ENCODE results near the gene APOC4.

Gene APOC4, protein sequence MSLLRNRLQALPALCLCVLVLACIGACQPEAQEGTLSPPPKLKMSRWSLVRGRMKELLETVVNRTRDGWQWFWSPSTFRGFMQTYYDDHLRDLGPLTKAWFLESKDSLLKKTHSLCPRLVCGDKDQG
- 0 reads per million in 3 donors for total RNA-seq

DNA sequence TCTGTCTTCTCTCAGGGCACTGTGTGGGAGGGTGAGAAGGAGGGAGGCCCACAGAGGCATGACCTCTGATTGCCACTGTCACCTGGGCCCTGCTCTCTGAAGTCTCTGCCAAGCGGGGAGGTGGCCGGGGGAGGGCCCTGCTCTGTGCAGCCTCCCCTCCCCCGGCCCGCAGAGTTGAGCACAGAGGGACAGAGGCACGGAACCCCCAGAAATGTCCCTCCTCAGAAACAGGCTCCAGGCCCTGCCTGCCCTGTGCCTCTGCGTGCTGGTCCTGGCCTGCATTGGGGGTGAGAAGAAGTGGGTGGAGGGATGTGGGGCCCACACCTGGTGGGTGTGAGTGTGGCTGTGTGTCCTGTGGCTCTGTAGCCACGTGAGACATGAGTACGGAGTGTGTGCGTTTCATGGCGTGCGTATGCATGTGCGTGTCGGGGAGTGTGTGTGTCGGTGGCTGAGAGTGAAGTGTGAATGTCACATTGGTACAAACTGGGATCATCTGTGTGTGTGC lies at the start of gene APOC4:
Gene APOC4, plus strand, starts transcription at position 171 of the 505 bp plus-strand sequence. Its CDS starts 41 bp downstream, at position 212.
- no peaks in the 10 kb centered on the region for H3K9me3 ChIP-seq (ENCODE audit: control insufficient read depth, low read length)
- no peaks in the 10 kb centered on the region for H3K27me3 ChIP-seq (replicated peaks; ENCODE audit: control insufficient read depth, insufficient read depth, low read length, poor library complexity, severe bottlenecking)
- no peaks in the 10 kb centered on the region for H3K4me1 ChIP-seq (ENCODE audit: control insufficient read depth, insufficient read depth, low read length, poor library complexity, severe bottlenecking)
- no peak within 1 kb of the TSS for H3K4me3 ChIP-seq (ENCODE audit: insufficient read depth, low read depth, low read length, poor library complexity, severe bottlenecking)
- no peaks in the 10 kb centered on the region for H3K36me3 ChIP-seq (ENCODE audit: control insufficient read depth, insufficient read depth, low read length)
- H3K27ac ChIP-seq (ENCODE audit: insufficient read depth, low read length, poor library complexity, severe bottlenecking): no peak within 1 kb of the TSS
- DNase-seq: no peak

DNA sequence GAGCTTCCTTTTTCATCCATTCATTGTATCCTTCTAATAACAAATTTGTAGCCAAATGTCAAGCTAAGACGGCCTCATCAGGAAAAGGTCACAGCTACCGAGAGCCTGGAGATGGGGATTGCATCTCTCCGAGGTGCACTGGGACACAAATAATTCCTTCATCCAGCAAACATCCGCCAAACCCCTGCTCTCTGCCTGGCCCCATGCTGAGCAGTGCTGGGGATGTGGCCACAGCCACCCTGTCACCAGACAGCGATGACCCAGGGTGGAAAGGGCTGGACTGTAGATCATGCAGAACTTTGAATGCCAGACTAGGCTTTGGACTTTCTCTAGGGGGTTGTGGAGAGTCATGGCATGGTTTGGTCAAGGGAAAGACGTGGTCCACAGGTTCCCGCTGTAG lies 49.1 kb upstream of the APOC4 start:
- DNase-seq: no peak
- peaks cover 47% of the 10 kb centered on the region for H3K36me3 ChIP-seq (ENCODE audit: control insufficient read depth, insufficient read depth, low read length)
- peaks cover 15% of the 10 kb centered on the region for H3K4me1 ChIP-seq (ENCODE audit: control insufficient read depth, insufficient read depth, low read length, poor library complexity, severe bottlenecking)
- no peaks in the 10 kb centered on the region for H3K27me3 ChIP-seq (replicated peaks; ENCODE audit: control insufficient read depth, insufficient read depth, low read length, poor library complexity, severe bottlenecking)
- no peak overlapping the region for H3K4me3 ChIP-seq (ENCODE audit: insufficient read depth, low read depth, low read length, poor library complexity, severe bottlenecking)
- no peaks in the 10 kb centered on the region for H3K9me3 ChIP-seq (ENCODE audit: control insufficient read depth, low read length)
- H3K27ac ChIP-seq (ENCODE audit: insufficient read depth, low read length, poor library complexity, severe bottlenecking): no peak overlapping the region

DNA sequence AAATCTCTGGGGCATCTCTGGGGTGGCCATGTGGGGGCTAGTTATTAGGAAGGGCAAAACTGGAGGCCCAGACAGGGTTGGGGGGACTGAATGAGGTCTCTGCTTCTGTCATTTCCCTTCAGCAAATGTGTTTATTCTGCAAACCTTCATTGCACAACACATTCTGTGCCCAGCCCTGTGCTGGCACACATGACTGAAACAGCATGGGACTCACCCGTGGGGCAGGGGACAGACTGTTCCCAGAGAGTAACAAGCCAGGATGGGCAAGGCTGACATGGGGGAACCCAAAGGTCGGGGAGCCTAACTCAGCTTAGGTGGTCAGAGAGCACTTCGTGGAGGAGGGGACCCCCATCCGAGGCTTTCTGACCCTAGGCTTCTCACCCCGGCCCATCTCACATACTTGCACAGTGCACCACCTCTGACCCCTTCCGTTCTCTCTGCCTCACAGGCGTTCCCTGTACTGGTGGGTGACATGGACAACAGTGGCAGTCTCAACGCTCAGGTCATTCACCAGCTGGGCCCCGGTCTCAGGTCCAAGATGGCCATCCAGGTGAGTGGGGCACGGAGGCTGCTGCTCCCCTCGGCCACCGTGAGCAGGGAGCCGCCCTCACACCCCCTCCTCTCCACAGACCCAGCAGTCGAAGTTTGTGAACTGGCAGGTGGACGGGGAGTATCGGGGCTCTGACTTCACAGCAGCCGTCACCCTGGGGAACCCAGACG lies 48.5 kb upstream of the APOC4 start:
- H3K4me3 ChIP-seq (ENCODE audit: insufficient read depth, low read depth, low read length, poor library complexity, severe bottlenecking): no peak overlapping the region
- H3K27ac ChIP-seq (ENCODE audit: insufficient read depth, low read length, poor library complexity, severe bottlenecking): no peak overlapping the region
- peaks cover 15% of the 10 kb centered on the region for H3K4me1 ChIP-seq (ENCODE audit: control insufficient read depth, insufficient read depth, low read length, poor library complexity, severe bottlenecking)
- DNase-seq: no peak
- H3K36me3 ChIP-seq (ENCODE audit: control insufficient read depth, insufficient read depth, low read length): peaks cover 52% of the 10 kb centered on the region
- H3K9me3 ChIP-seq (ENCODE audit: control insufficient read depth, low read length): no peaks in the 10 kb centered on the region
- no peaks in the 10 kb centered on the region for H3K27me3 ChIP-seq (replicated peaks; ENCODE audit: control insufficient read depth, insufficient read depth, low read length, poor library complexity, severe bottlenecking)

DNA sequence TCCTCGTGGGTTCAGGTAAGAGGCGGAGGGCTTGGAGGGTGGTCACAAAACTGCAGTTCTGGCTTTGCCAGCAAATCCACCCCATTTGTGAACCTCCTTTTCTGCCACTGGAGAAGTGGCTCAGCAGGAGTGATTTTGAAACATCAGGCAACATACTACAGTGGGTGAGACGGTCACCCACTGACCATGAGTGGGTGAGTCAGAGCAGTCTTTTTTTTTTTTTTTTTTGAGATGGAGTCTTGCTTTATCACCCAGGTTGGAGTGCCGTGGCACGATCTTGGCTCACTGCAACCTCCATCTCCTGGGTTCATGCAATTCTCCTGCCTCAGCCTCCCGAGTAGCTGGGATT lies 48.0 kb upstream of the APOC4 start:
- Histone ChIP-seq H3K4me1 (ENCODE audit: control insufficient read depth, insufficient read depth, low read length, poor library complexity, severe bottlenecking) (peaks cover 15% of the 10 kb centered on the region), H3K9me3 (ENCODE audit: control insufficient read depth, low read length) (no peaks in the 10 kb centered on the region), H3K27me3 (replicated peaks; ENCODE audit: control insufficient read depth, insufficient read depth, low read length, poor library complexity, severe bottlenecking) (no peaks in the 10 kb centered on the region), H3K4me3 (ENCODE audit: insufficient read depth, low read depth, low read length, poor library complexity, severe bottlenecking) (no peak overlapping the region), H3K36me3 (ENCODE audit: control insufficient read depth, insufficient read depth, low read length) (peaks cover 53% of the 10 kb centered on the region), H3K27ac (ENCODE audit: insufficient read depth, low read length, poor library complexity, severe bottlenecking) (no peak overlapping the region)
- DNase-seq: no peak

DNA sequence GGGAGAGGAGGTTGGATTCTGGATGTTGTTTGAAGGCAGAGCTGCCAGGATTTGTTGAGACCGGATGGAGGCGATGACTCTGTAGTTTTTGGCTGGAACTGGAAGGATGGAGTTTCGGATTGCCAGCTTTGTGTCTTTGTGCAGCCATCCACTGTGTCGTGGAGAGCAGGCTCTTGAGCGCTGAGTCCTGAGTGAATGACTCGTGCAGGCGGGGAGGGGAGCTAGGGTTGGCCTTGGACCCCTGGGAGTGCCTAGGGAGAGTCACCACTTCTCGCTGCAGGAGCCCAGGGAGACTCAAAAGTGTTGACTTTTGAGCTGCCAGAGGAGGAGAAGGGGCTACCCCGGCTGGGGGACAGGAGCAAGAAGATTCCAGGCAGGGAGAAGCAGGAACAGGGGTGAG lies 47.1 kb upstream of the APOC4 start:
- peaks cover 10% of the 10 kb centered on the region for H3K4me1 ChIP-seq (ENCODE audit: control insufficient read depth, insufficient read depth, low read length, poor library complexity, severe bottlenecking)
- H3K9me3 ChIP-seq (ENCODE audit: control insufficient read depth, low read length): no peaks in the 10 kb centered on the region
- H3K27ac ChIP-seq (ENCODE audit: insufficient read depth, low read length, poor library complexity, severe bottlenecking): no peak overlapping the region
- peaks cover 59% of the 10 kb centered on the region for H3K36me3 ChIP-seq (ENCODE audit: control insufficient read depth, insufficient read depth, low read length)
- H3K4me3 ChIP-seq (ENCODE audit: insufficient read depth, low read depth, low read length, poor library complexity, severe bottlenecking): no peak overlapping the region
- no peaks in the 10 kb centered on the region for H3K27me3 ChIP-seq (replicated peaks; ENCODE audit: control insufficient read depth, insufficient read depth, low read length, poor library complexity, severe bottlenecking)
- DNase-seq: no peak

DNA sequence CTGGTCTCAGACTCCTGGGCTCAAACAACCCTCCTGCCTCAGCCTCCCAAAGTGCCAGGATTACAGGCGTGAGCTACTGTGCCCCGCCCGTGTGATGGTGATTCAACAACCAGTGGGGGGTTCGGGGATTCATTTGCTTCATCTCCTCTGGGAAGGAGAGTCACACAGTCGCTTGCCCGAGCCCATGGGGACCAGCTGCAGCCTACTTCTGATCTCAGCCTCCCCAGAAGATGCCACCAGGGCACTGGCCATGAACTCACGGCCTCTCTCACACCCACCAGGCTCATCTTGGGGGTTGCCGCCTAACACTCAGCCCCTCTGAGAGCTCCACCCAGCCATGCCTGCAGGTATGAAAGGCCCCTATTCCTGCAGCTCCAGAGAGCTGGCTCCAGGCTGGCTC lies 44.2 kb upstream of the APOC4 start:
- Histone ChIP-seq H3K27me3 (replicated peaks; ENCODE audit: control insufficient read depth, insufficient read depth, low read length, poor library complexity, severe bottlenecking) (no peaks in the 10 kb centered on the region), H3K27ac (ENCODE audit: insufficient read depth, low read length, poor library complexity, severe bottlenecking) (no peak overlapping the region), H3K4me3 (ENCODE audit: insufficient read depth, low read depth, low read length, poor library complexity, severe bottlenecking) (no peak overlapping the region), H3K4me1 (ENCODE audit: control insufficient read depth, insufficient read depth, low read length, poor library complexity, severe bottlenecking) (no peaks in the 10 kb centered on the region), H3K9me3 (ENCODE audit: control insufficient read depth, low read length) (no peaks in the 10 kb centered on the region), H3K36me3 (ENCODE audit: control insufficient read depth, insufficient read depth, low read length) (peaks cover 79% of the 10 kb centered on the region)
- no peak for DNase-seq

DNA sequence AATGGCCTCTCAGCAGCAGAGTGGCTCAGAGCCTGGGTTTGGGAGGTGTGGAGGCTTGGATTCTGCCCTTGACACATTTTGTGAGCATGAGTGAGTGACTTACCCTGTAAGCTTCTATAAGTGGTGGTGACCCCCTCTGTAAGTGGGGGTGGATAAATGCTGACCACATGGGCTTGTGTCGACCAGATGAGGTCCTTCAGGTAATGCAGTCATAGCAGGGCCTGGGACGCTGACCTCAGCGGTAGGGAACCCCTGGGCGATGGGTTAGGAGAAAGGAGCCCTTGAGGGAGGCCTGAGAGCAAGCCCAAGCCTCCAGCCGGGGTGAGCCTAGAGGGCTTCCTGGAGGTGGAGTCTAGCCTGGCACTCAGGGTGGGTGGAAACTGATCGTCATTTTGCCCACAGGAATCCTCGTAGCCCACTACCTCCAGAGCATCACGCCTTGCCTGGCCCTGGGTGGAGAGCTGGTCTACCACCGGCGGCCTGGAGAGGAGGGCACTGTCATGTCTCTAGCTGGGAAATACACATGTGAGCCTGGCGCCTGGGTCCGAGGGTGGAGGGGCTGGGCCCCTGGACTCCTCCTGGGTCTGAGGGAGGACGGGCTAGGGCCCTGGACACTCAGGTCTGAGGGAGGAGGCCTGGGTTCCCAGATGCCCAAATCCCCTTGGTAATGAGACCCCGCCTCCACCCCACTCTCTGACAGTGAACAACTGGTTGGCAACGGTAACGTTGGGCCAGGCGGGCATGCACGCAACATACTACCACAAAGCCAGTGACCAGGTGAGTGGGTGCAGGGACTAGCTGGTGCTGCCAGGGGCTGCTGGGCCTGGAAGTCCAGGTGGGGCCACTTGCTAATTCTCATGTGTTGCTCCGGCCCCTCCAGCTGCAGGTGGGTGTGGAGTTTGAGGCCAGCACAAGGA lies 41.5 kb upstream of the APOC4 start:
- Histone ChIP-seq H3K4me3 (ENCODE audit: insufficient read depth, low read depth, low read length, poor library complexity, severe bottlenecking) (no peak overlapping the region), H3K9me3 (ENCODE audit: control insufficient read depth, low read length) (no peaks in the 10 kb centered on the region), H3K4me1 (ENCODE audit: control insufficient read depth, insufficient read depth, low read length, poor library complexity, severe bottlenecking) (no peaks in the 10 kb centered on the region), H3K27me3 (replicated peaks; ENCODE audit: control insufficient read depth, insufficient read depth, low read length, poor library complexity, severe bottlenecking) (peaks cover 4% of the 10 kb centered on the region), H3K27ac (ENCODE audit: insufficient read depth, low read length, poor library complexity, severe bottlenecking) (no peak overlapping the region), H3K36me3 (ENCODE audit: control insufficient read depth, insufficient read depth, low read length) (peaks cover 56% of the 10 kb centered on the region)
- no peak for DNase-seq

DNA sequence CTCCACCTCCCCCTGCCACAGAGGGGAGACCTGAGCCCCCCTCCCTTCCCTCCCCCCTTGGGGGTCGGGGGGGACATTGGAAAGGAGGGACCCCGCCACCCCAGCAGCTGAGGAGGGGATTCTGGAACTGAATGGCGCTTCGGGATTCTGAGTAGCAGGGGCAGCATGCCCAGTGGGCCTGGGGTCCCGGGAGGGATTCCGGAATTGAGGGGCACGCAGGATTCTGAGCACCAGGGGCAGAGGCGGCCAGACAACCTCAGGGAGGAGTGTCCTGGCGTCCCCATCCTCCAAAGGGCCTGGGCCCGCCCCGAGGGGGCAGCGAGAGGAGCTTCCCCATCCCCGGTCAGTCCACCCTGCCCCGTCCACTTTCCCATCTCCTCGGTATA lies 38.8 kb upstream of the APOC4 start:
- H3K4me3 ChIP-seq (ENCODE audit: insufficient read depth, low read depth, low read length, poor library complexity, severe bottlenecking): no peak overlapping the region
- peaks cover 30% of the 10 kb centered on the region for H3K36me3 ChIP-seq (ENCODE audit: control insufficient read depth, insufficient read depth, low read length)
- H3K4me1 ChIP-seq (ENCODE audit: control insufficient read depth, insufficient read depth, low read length, poor library complexity, severe bottlenecking): no peaks in the 10 kb centered on the region
- H3K9me3 ChIP-seq (ENCODE audit: control insufficient read depth, low read length): no peaks in the 10 kb centered on the region
- no peak for DNase-seq
- H3K27ac ChIP-seq (ENCODE audit: insufficient read depth, low read length, poor library complexity, severe bottlenecking): no peak overlapping the region
- peaks cover 15% of the 10 kb centered on the region for H3K27me3 ChIP-seq (replicated peaks; ENCODE audit: control insufficient read depth, insufficient read depth, low read length, poor library complexity, severe bottlenecking)

DNA sequence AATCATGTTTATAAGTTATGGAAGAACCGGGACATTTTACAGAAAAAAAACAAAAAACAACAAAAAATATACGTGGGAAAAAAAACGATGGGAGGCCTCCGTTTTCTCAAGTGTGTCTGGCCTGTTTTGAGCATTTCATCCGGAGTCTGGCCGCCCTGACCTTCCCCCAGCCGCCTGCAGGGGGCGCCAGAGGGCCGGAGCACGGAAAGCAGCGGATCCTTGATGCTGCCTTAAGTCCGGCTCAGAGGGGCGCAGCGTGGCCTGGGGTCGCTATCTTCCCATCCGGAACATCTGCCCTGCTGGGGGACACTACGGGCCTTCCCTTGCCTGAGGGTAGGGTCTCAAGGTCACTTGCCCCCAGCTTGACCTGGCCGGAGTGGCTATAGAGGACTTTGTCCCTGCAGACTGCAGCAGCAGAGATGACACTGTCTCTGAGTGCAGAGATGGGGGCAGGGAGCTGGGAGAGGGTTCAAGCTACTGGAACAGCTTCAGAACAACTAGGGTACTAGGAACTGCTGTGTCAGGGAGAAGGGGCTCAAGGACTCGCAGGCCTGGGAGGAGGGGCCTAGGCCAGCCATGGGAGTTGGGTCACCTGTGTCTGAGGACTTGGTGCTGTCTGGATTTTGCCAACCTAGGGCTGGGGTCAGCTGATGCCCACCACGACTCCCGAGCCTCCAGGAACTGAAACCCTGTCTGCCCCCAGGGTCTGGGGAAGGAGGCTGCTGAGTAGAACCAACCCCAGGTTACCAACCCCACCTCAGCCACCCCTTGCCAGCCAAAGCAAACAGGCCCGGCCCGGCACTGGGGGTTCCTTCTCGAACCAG lies 38.2 kb upstream of the APOC4 start:
- H3K4me1 ChIP-seq (ENCODE audit: control insufficient read depth, insufficient read depth, low read length, poor library complexity, severe bottlenecking): no peaks in the 10 kb centered on the region
- no peak overlapping the region for H3K4me3 ChIP-seq (ENCODE audit: insufficient read depth, low read depth, low read length, poor library complexity, severe bottlenecking)
- DNase-seq: peak; percentile 48 to 59 (median 49)
- no peaks in the 10 kb centered on the region for H3K9me3 ChIP-seq (ENCODE audit: control insufficient read depth, low read length)
- H3K36me3 ChIP-seq (ENCODE audit: control insufficient read depth, insufficient read depth, low read length): peaks cover 27% of the 10 kb centered on the region
- peaks cover 15% of the 10 kb centered on the region for H3K27me3 ChIP-seq (replicated peaks; ENCODE audit: control insufficient read depth, insufficient read depth, low read length, poor library complexity, severe bottlenecking)
- no peak overlapping the region for H3K27ac ChIP-seq (ENCODE audit: insufficient read depth, low read length, poor library complexity, severe bottlenecking)
